ENCODE measurements around the gene TRIM54.

- TF ChIP-seq CTCF (IDR thresholded peaks at IDR 0.05), result no peak
- no peak for TF ChIP-seq POLR2A (IDR thresholded peaks at IDR 0.05)
These were observed 23.3 kb downstream of the TRIM54 start for GRCh38 chr2:27305516-27305915.

All from right lobe of liver (tissue), 4 donors.